Stimulated activated CD4-positive, alpha-beta T cell treated with anti-CD3 and anti-CD28 coated beads, Interleukin-4, amount 100 ng/mL, for 1 hour (primary cell): ENCODE results near the gene SKI.
"Not testable (repeated sequence)": the region's sequence is repeated elsewhere in the genome, so short reads cannot be mapped to it uniquely, and the experiment has no call there.

Experiments
- DNase-seq: peaks from one replicate; pipeline ENCODE4 v3.0.0-alpha.2; 2020

Gene SKI

GRCh38 chr1:2312515-2313301 is 84.6 kb downstream of the SKI start:
- DNase-seq, result no peak

- no peak for DNase-seq
Observed at GRCh38 chr1:2313651-2314261, 85.6 kb downstream of the SKI start.

- peak; percentile 18 for DNase-seq
Observed at GRCh38 chr1:2314273-2314802, 86.2 kb downstream of the SKI start.

- peak; percentile 63 for DNase-seq
Observed at GRCh38 chr1:2314803-2315673, 86.9 kb downstream of the SKI start.

GRCh38 chr1:2315674-2316450 is 87.7 kb downstream of the SKI start:
- DNase-seq, result no peak

GRCh38 chr1:2316451-2316961 is 88.4 kb downstream of the SKI start:
- no peak for DNase-seq

- DNase-seq, result no peak
Observed at GRCh38 chr1:2317230-2318065, 89.3 kb downstream of the SKI start.

GRCh38 chr1:2318314-2319278 is 90.5 kb downstream of the SKI start:
- no peak for DNase-seq

- DNase-seq, result no peak
Observed at GRCh38 chr1:2319291-2319690, 91.2 kb downstream of the SKI start.

- no peak for DNase-seq
Observed at GRCh38 chr1:2320006-2320405, 91.9 kb downstream of the SKI start.

- DNase-seq, result no peak
Observed at GRCh38 chr1:2320760-2321667, 92.9 kb downstream of the SKI start.

- DNase-seq, result no peak
Observed at GRCh38 chr1:2322065-2322571, 94.0 kb downstream of the SKI start.

GRCh38 chr1:2322581-2323211 is 94.6 kb downstream of the SKI start:
- DNase-seq, result no peak

- no peak for DNase-seq
Observed at GRCh38 chr1:2323451-2323974, 95.4 kb downstream of the SKI start.

GRCh38 chr1:2324553-2325366 is 96.6 kb downstream of the SKI start:
- DNase-seq, result no peak

- DNase-seq, result no peak
Observed at GRCh38 chr1:2326524-2326923, 98.4 kb downstream of the SKI start.

- DNase-seq, result not testable (repeated sequence)
Observed at GRCh38 chr1:2327162-2327561, 99.0 kb downstream of the SKI start.
